Suprapubic skin (tissue), 4 donors: ENCODE results near the gene TPSAB1. TPM values are rescaled to one million over a fixed set of nuclear protein-coding genes. Genes with fewer than 3 reads are reported as not detected.

ENCODE experiments used
- DNase-seq, 2 donors: peaks; one replicate each; pipeline ENCODE4 v3.0.0-alpha.2; 2019; ENCODE audit warnings: low spot score in 2 of 2
- H3K27ac ChIP-seq: fragments of 200-600 bp; sonication (generic); one replicate; pipeline ENCODE4 v1.5.1; 2019
- H3K27me3 ChIP-seq: fragments of 200-600 bp; sonication (generic); one replicate; pipeline ENCODE4 v1.5.1; 2019
- H3K36me3 ChIP-seq: fragments of 200-600 bp; sonication (generic); one replicate; pipeline ENCODE4 v1.5.1; 2019
- H3K4me1 ChIP-seq: fragments of 200-600 bp; sonication (generic); one replicate; pipeline ENCODE4 v1.5.1; 2019
- H3K4me3 ChIP-seq: fragments of 200-600 bp; sonication (generic); one replicate; pipeline ENCODE4 v1.5.1; 2019; ENCODE audit warnings: mild to moderate bottlenecking
- H3K9me3 ChIP-seq: fragments of 200-600 bp; sonication (generic); one replicate; pipeline ENCODE4 v1.5.1; 2019
- EP300 ChIP-seq: sonication (generic); formaldehyde crosslinking; IDR thresholded peaks from one replicate; pipeline ENCODE4 v1.6.1; 2017; ENCODE audit warnings: antibody characterized with exemption
- POLR2A ChIP-seq, 2 donors: fragments of 450-650 bp; IDR thresholded peaks; one replicate each; pipeline ENCODE4 v1.6.1; 2017; ENCODE audit warnings: antibody characterized with exemption in 2 of 2, mild to moderate bottlenecking in 2 of 2, moderate library complexity in 2 of 2
- POLR2AphosphoS5 ChIP-seq, 3 donors: sonication (generic); formaldehyde crosslinking; IDR thresholded peaks; one replicate each; pipeline ENCODE4 v1.6.1; 2017; ENCODE audit warnings: antibody characterized with exemption in 3 of 3
- WGBS: methylation state at CpG from one replicate; pipeline ENCODE4 v1.1.5; 2018; 5-methylcytosine and 5-hydroxymethylcytosine counted together
- total RNA-seq, 4 donors: library from RNA; depleted of rRNA; stranded (reverse); fragments of >200 nt; gene quantifications; one replicate each; pipeline ENCODE4 v1.1.0, GENCODE V29; 2016
- TF ChIP-seq, protein P1 (sequence below), 2 donors: fragments of 200-600 bp in 1 of 2; fragments of 450-650 bp in 1 of 2; sonication (generic) in 1 of 2; IDR thresholded peaks; one replicate each; pipeline ENCODE4 v1.5.1; 2016 to 2019; ENCODE audit warnings: antibody characterized with exemption in 2 of 2, mild to moderate bottlenecking in 1 of 2, moderate library complexity in 1 of 2

The TPSAB1 gene
- total RNA-seq, 4 donors from 2014 or later, result 6.0 to 36.8 (median 16.5) TPM

GRCh38 chr16:1283296-1283695 is 42.8 kb downstream of the TPSAB1 start:
- Histone ChIP-seq H3K27me3 (peaks cover 89% of the 10 kb centered on the region), H3K36me3 (no peaks in the 10 kb centered on the region), H3K9me3 (no peaks in the 10 kb centered on the region), H3K4me1 (peaks cover 5% of the 10 kb centered on the region), H3K4me3 (no peak overlapping the region), H3K27ac (no peak overlapping the region)
- WGBS, result 47% methylated on average over 17 of the region's 17 CpGs
- DNase-seq, result peak in 1 of 2 donors; percentile 40
- TF ChIP-seq POLR2A (IDR thresholded peaks at IDR 0.05) (no peak), EP300 (no peak), POLR2AphosphoS5 (IDR thresholded peaks at IDR 0.05) (no peak)
- TF ChIP-seq, protein P1, sequence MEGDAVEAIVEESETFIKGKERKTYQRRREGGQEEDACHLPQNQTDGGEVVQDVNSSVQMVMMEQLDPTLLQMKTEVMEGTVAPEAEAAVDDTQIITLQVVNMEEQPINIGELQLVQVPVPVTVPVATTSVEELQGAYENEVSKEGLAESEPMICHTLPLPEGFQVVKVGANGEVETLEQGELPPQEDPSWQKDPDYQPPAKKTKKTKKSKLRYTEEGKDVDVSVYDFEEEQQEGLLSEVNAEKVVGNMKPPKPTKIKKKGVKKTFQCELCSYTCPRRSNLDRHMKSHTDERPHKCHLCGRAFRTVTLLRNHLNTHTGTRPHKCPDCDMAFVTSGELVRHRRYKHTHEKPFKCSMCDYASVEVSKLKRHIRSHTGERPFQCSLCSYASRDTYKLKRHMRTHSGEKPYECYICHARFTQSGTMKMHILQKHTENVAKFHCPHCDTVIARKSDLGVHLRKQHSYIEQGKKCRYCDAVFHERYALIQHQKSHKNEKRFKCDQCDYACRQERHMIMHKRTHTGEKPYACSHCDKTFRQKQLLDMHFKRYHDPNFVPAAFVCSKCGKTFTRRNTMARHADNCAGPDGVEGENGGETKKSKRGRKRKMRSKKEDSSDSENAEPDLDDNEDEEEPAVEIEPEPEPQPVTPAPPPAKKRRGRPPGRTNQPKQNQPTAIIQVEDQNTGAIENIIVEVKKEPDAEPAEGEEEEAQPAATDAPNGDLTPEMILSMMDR (IDR thresholded peaks at IDR 0.05), result no peak

- peaks cover 89% of the 10 kb centered on the region for H3K27me3 ChIP-seq
- peaks cover 5% of the 10 kb centered on the region for H3K4me1 ChIP-seq
- no peak for DNase-seq
- no peak overlapping the region for H3K4me3 ChIP-seq
- no peak overlapping the region for H3K27ac ChIP-seq
- WGBS, result 70% methylated on average over 7 of the region's 16 CpGs
- no peaks in the 10 kb centered on the region for H3K36me3 ChIP-seq
- no peaks in the 10 kb centered on the region for H3K9me3 ChIP-seq
- TF ChIP-seq, protein P1 (IDR thresholded peaks at IDR 0.05), result no peak
- no peak for TF ChIP-seq POLR2A (IDR thresholded peaks at IDR 0.05)
- TF ChIP-seq POLR2AphosphoS5 (IDR thresholded peaks at IDR 0.05), result no peak
- TF ChIP-seq EP300, result no peak
These were observed 43.6 kb downstream of the TPSAB1 start for GRCh38 chr16:1283996-1284616.

DNA sequence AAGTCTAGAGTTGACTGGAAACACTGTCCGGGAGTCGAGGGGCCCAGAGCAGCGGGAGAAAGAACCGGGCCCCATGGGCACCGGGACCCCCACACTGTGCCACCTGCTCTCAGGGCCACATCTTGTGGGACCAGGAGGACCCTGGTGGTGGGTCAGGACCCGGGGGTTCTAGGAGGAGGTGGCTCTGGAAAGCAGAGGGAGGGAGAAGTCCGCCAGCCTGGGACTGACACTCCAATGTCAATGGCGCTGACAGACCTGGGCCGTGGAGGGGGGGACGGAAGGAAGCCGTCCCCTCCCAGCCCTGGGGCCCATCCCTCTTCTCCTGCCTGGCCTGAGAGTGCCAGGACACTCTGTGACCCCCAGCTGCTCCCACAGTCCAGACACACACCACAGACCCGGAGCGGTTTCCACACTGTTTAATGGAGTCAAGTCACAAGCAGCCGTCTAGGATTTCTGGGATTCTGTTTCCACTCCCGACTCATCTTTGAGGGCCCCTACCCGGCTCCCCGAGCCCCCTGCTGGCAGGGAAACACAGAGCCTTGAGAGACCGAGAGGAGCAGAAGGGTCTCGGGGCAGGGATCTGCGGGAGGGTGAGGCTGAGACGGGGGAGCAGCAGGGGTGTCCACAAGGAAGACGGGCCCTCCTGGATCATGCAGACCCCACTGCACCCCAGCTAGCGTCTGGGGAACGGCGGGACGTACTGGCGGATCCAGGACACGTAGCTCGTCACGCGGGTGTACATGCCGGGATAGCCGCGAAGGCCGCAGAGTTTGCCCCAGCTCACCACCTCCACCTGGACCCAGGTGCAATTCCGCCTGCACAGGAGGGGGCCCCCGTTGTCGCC is 45.4 kb downstream of the TPSAB1 start:
- H3K27me3 ChIP-seq, result peaks cover 92% of the 10 kb centered on the region
- DNase-seq, result peak in 1 of 2 donors; percentile 39
- peaks cover 10% of the 10 kb centered on the region for H3K4me1 ChIP-seq
- no peak overlapping the region for H3K4me3 ChIP-seq
- no peaks in the 10 kb centered on the region for H3K36me3 ChIP-seq
- no peak for TF ChIP-seq POLR2A (IDR thresholded peaks at IDR 0.05)
- no peak for TF ChIP-seq POLR2AphosphoS5 (IDR thresholded peaks at IDR 0.05)
- H3K9me3 ChIP-seq, result no peaks in the 10 kb centered on the region
- no peak overlapping the region for H3K27ac ChIP-seq
- 62% methylated on average over 19 of the region's 38 CpGs for WGBS

GRCh38 chr16:1286513-1287094 is 46.1 kb downstream of the TPSAB1 start:
- no peak for DNase-seq
- TF ChIP-seq POLR2A (IDR thresholded peaks at IDR 0.05), result no peak
- TF ChIP-seq, protein P1 (IDR thresholded peaks at IDR 0.05), result no peak
- no peak for TF ChIP-seq POLR2AphosphoS5 (IDR thresholded peaks at IDR 0.05)
- no peak for TF ChIP-seq EP300
- Histone ChIP-seq H3K4me1 (peaks cover 10% of the 10 kb centered on the region), H3K36me3 (no peaks in the 10 kb centered on the region), H3K4me3 (no peak overlapping the region), H3K9me3 (no peaks in the 10 kb centered on the region), H3K27ac (no peak overlapping the region), H3K27me3 (peaks cover 96% of the 10 kb centered on the region)
- 98% methylated on average over 6 of the region's 25 CpGs for WGBS

DNA sequence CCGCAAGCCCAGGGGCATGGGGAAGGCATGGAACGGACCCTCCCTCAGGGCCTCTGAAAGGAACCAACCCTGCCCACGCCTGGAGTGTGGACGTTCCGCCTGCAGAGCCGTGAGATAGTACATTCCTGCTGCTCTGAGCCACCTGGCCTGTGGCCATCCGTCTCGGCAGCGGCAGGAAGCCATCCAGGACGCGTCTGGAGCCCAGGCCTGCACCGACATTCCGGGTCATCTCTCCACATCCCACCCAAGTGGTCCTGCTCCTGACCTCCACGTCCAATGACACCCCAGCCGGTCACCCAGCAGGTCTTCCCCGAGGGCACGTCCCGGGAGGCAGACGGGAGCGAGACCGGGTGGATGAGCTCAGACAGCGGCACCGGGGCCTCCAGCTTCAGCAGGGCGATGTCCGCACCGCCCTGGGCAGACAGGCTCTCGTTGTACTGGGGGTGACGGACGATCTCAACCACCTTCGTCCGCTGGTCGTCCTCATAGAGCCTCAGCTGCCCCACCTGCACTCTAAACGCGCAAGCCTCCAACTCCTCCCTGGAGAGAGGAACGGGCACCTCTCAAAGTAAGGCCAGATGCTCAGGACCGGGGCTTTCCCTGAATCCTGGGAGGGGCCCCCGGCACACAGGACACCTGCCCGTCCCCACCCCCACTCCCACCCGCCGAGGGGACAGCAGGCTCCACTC is 47.6 kb downstream of the TPSAB1 start:
- peaks cover 10% of the 10 kb centered on the region for H3K4me1 ChIP-seq
- DNase-seq, result peak in 1 of 2 donors; percentile 59
- no peaks in the 10 kb centered on the region for H3K9me3 ChIP-seq
- no peak for TF ChIP-seq POLR2AphosphoS5 (IDR thresholded peaks at IDR 0.05)
- TF ChIP-seq POLR2A (IDR thresholded peaks at IDR 0.05), result no peak
- TF ChIP-seq, protein P1 (IDR thresholded peaks at IDR 0.05), result no peak
- no peak for TF ChIP-seq EP300
- no peak overlapping the region for H3K27ac ChIP-seq
- 24% methylated on average over 9 of the region's 40 CpGs for WGBS
- H3K36me3 ChIP-seq, result no peaks in the 10 kb centered on the region
- peaks cover 97% of the 10 kb centered on the region for H3K27me3 ChIP-seq
- no peak overlapping the region for H3K4me3 ChIP-seq
